LHCN-M2 (cell line): ENCODE measurements around the gene TIMM50. TPM values are rescaled to one million over a fixed set of nuclear protein-coding genes. Genes with fewer than 3 reads are reported as not detected.

Experiments used
- DNase-seq: peaks from one replicate; pipeline ENCODE4 v3.0.0-alpha.2; 2012; ENCODE audit warnings: low read depth
- total RNA-seq: library from RNA; depleted of rRNA; stranded (reverse); fragments of >200 nt; gene quantifications from 2 replicates; pipeline ENCODE4 v1.2.3, GENCODE V29; 2014

Gene TIMM50
- total RNA-seq, 1 experiment from 2014 or later: 99.1 TPM

DNA sequence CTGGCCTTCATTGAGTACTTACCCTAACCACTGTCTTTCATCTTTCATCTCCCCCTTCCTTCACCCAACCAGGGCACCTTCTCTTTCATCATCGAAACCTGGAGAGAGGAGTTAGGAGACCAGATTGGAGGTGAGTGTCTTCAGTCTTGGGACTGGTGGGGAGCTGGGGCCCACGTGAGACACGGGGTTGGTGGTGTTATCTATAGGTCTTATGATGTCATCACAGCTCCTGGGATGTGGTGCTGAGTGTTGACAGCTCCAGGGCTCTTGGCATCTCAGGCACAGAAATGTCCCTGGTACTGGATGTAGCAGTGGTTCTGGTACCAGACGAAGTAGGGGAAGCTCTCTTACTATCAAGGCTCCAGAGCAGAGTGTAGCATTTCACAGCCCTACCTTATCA lies 19.9 kb downstream of the TIMM50 start:
- DNase-seq: no peak

DNA sequence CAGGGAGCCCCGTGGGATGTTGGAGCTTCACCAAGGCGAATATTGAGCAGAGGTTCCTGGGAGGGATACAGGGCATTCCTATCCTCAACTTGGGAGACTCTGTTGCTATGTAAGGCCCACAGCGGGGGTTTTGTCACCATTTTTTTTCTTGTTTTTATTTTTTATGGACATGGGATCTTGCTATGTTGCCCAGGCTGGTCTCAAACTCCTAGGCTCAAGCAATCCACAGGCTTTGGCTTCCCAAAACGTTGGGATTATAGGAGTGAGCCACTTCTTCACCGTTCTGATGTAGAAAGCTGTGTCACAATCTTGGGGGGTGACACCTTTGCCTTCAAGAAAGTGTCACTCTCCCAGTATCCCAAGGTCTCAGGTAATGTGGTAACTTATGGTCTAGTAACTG lies 20.7 kb downstream of the TIMM50 start:
- DNase-seq: no peak

DNA sequence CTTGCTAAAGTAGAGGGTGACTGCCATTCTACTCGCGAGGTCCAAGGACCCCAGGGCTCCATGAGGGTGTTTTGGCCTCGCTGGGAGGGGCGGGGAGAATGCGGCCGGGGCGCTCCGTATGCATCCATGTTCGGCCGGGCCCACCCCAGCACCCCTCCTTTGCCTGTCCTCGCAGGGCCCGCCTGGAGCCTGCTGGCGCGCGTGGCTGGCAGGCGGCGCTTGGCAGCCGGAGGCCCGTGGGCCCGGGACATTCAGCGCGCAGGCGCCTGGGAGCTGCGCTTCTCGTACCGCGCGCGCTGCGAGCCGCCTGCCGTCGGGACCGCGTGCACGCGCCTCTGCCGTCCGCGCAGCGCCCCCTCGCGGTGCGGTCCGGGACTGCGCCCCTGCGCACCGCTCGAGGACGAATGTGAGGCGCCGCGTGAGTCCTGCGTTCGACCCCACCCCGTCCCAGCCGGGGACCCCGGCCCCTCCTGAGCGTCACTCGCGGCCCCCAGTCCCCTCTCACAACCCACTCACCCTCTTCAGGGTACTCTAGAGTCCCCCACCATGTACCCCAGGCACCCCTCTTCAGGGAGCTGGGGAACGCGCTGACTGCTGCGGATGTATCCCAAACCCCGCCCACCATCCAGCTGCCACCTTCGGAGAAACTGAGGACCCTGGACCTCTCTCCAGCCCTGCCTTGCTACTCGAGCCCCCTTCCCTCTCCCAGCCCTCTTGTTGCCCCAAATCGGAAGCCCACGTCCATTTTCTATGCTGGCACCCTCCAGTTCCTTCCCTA lies 22.2 kb downstream of the TIMM50 start:
- DNase-seq: peak; percentile 49

DNA sequence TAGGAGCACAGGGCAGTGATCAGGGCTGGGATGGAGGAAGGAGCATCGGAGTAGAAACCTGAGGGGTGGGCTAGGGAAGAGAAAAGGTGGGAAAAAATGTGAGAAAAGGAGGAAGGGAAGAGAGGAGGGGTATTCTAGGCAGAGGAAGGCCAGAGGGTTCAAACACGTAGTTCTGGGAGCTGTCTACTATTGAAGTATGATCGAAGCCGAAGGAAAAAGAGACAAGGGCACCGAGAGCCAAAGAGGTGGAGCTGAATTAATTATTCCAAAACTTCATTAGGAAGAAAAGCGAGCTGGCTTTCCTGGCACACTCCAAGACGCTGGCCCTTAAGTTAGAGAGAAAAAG lies 25.9 kb downstream of the TIMM50 start:
- DNase-seq: no peak

DNA sequence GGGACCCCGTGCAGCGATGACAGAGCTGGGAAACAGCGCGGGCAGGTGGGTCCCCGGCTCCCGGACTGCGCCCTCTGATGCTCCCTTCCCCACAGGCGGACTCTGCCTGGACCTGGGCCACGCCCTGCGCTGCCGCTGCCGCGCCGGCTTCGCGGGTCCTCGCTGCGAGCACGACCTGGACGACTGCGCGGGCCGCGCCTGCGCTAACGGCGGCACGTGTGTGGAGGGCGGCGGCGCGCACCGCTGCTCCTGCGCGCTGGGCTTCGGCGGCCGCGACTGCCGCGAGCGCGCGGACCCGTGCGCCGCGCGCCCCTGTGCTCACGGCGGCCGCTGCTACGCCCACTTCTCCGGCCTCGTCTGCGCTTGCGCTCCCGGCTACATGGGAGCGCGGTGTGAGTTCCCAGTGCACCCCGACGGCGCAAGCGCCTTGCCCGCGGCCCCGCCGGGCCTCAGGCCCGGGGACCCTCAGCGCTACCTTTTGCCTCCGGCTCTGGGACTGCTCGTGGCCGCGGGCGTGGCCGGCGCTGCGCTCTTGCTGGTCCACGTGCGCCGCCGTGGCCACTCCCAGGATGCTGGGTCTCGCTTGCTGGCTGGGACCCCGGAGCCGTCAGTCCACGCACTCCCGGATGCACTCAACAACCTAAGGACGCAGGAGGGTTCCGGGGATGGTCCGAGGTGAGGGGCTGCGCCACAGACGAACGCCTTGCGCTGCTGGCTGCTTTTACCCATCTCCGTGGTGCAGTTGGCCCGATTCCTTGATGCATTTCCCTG lies 26.5 kb downstream of the TIMM50 start:
- peak; percentile 55 for DNase-seq

DNA sequence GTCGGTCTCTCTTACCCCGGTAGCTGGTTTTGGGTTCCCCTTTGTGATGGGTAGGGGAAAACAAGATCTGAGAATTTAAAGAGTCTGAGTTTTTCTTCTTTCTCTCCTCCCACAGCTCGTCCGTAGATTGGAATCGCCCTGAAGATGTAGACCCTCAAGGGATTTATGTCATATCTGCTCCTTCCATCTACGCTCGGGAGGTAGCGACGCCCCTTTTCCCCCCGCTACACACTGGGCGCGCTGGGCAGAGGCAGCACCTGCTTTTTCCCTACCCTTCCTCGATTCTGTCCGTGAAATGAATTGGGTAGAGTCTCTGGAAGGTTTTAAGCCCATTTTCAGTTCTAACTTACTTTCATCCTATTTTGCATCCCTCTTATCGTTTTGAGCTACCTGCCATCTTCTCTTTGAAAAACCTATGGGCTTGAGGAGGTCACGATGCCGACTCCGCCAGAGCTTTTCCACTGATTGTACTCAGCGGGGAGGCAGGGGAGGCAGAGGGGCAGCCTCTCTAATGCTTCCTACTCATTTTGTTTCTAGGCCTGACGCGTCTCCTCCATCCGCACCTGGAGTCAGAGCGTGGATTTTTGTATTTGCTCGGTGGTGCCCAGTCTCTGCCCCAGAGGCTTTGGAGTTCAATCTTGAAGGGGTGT lies 27.2 kb downstream of the TIMM50 start:
- DNase-seq: no peak

DNA sequence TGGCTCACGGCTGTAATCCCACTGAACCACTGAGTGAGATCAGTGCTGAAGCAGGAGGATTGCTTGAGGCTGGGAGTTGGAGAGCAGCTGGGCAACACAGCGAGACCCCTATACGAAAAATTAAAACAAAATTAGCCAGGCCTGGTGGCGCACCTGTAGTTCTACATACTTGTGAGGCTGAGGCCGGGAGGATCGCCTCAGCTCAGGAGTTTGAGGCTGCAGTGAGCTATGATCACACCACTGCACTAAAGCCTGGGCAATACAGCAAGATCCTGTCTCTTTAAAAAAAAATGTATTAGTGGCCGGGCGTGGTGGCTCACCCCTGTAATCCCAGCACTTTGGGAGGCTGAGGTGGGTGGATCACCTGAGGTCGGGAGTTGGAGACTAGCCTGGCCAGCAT lies 28.0 kb downstream of the TIMM50 start:
- no peak for DNase-seq

DNA sequence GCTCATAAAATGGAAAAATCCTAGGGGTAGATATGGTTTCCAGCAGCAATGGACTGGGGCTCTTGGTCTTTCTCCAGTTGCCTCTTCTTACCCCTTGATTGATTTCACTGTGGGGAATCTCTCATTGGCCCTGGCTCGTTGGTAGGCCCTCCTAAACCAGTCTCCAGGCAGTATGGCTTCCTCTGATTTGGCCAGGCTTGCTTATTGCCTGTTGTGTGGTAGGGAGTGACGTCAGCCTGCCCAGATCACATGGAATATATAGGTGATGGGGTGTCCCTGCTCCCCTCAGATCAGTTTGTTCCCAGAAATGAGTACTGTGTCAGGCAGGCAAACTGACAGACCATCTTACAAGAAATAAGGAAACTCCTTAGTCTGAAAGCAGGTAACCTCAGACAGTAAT lies 28.6 kb downstream of the TIMM50 start:
- DNase-seq: no peak

DNA sequence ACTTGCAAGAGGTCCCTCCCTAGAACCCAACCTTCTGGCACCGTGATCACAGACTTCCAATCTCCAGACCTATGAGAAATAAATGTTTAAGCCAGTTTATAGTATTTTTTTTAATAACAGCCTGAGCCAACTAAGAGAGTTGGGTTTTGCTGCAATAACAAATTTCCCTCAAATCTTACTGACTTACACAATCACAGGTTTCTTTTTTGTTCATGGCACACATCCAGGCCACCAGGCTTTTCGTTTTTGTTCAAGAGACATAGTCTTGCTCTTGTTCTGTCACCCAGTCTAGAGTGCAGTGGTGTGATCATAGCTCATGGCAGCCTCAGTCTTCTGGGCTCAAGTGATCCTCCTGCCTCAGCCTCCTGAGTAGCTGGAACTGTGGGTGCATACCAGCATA lies 32.4 kb downstream of the TIMM50 start:
- DNase-seq: no peak

DNA sequence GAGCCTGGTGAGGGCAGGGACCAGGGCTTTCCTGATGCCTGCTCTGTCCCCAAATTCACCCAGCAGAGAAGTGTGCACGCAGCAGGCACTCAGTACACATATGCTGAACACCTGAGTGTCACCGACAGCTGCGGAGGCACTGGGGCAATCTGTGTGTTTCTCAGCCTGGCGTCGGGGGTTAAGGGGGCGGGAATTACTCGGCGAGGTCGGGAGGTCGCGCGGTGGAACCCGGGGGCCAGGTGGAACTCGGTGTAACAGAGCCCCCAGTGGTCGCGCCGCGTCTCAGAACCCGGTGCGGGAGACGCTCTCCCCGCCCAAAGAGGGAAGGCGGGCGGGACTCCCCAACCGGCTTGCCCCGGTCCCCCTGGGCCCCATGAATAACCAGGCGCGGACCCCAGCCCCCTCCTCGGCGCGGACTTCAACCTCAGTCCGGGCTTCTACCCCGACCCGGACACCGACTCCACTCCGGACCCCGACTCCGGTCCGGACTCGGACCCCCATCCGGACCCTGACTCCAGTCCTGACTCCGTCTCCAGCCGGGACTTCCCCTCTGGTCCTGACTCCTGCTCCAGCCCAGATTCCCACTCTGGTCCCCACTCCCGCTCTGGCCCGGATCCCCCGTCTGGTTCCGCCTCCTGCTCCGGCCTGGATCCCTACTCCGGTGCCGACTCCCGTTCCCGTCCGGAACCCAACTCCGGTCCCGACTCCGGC lies 34.4 kb downstream of the TIMM50 start, which contains the start of gene SELENOV:
TSS of gene SELENOV (plus strand) at position 300 of the 711 bp plus-strand sequence. CDS start at position 374, 74 bp downstream.
- DNase-seq: no peak

DNA sequence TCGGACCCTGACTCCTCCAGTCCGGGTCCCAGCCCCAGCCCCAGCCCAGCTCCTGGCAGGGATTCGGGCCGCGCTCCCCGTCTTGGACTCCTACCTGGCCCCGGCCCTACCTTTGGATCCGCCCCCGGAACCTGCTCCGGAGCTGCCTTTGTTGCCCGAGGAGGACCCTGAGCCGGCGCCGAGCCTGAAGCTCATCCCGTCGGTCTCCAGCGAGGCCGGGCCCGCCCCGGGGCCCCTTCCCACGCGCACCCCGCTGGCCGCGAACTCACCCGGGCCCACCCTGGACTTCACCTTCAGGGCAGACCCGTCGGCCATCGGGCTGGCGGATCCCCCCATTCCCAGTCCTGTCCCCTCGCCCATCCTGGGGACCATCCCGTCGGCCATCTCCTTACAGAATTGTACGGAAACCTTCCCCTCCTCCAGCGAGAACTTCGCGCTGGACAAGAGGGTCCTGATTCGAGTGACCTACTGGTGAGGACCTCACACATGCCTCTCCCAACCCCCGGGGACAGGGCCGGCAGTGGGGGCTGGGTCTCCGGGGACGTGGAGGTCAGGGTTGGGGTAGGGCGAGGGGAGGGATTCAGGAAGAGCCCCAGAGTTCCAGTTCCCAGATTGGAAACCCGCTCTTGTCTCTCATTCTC lies 35.0 kb downstream of the TIMM50 start:
- no peak for DNase-seq

DNA sequence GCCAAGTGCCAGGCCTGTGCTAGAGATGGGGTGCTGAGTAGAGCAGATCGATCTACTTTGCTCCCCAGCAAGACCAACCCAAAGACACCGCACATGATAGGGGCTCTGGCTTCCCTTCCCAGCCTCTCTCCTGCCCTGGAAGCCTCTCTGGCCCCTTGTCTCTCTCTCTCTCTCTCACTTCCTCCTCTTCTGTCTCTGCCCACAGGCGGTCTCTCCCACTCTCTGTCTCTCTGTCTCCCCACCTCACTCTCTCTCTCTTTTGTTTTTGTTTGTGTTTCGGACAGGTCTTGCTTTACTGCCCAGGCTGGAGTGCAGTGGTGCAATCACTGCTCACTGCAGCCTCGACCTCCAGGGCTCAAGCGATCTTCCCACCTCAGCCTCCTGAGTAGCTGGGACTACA lies 35.6 kb downstream of the TIMM50 start:
- DNase-seq: no peak

DNA sequence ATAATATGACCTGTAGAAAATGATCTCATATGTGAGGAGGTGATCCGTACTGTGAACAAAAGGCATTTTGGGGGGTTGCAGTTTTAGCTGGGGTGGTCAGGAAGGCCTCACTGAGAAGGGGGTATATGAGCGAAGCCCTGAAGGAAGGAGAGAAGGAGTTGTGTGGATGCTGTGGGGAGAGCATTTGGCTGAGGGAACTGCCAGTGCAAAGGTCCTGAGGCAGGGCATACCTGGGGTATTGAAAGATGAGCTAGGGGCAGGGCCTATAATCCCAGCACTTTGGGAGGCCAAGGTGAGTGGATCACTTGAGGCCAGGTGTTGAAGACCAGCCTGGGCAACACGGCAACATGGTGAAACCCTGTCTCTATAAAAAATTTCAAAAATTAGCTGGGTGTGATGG lies 36.8 kb downstream of the TIMM50 start:
- DNase-seq: no peak

DNA sequence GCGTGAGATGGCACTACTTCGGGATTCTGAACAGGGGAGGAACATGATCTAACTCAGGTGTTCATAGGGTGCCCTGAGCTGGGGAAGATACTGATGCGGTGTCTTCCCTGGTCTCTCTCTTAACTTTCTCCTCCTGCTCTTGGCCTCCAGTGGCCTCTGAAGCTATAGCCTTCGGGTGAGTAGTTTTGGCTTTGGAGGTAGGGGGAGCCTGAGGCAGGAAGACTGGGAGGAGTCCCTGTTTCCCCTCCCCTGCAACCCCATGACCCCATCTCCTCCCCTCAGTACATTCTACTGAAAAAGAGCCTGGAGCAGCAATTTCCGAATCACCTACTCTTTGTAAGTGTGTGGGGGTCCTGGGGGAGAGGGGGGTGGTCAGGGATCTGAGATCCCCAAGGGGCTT lies 37.8 kb downstream of the TIMM50 start:
- no peak for DNase-seq

DNA sequence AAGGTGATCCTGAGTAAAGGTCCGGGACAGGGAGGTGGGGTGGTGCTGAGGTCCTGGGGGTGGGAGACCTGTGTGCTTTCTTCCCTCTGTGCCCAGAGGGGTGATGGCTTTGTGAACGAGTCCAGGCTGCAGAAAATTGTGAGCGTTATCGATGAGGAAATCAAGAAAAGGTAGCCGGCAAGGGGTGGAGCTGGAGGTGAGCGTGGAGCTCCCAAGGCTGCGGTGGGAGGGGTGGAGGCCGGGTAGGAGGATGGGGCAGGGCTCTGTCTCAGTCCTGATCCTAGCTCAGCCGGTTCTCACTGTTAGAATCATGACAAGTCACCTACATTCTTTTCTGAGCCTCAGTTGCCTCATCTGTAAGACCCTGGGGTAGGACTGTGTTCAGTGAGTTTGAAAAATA lies 38.3 kb downstream of the TIMM50 start:
- DNase-seq: no peak

DNA sequence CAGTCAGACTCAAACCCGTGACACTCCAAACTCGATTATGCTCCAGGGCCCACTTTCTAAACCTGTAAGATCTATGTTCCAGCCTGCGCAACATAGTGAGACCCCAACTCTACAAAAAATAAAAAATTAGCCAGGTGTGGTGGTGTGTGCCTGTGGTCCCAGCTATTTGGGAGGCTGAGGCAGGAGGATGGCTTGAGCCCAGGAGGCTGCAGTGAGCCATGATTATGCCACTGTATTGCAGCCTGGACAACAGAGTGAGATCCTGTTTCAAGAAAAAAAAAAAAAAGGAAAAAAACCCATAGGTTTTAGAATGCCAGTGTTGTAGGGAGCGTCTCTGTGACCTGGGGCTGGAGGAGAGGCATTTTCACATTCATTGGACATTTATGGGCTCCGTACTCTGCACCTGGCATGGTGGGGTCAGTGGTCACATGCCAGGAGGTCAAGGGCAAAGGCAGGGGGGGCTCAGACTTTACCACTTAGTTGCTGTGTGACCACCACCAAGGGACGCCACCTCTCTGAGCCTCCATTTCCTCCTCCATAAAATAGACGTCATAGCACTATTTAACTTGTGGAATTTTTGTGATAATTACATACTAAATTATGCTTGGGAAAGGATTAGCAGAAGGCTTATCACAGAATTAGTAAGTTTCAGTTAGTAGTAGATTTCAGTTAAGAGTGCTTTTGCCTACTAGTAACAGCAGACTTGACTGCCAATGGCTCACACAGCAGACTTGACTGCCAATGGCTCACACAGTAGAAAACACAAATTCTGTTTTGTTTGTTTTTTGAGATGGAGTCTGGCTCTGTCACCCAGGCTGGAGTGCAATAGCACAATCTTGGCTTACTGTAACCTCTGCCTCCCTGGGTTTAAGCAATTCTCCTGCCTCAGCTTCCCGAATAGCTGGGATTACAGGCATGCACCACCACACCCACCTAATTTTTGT lies 40.2 kb downstream of the TIMM50 start:
- no peak for DNase-seq

DNA sequence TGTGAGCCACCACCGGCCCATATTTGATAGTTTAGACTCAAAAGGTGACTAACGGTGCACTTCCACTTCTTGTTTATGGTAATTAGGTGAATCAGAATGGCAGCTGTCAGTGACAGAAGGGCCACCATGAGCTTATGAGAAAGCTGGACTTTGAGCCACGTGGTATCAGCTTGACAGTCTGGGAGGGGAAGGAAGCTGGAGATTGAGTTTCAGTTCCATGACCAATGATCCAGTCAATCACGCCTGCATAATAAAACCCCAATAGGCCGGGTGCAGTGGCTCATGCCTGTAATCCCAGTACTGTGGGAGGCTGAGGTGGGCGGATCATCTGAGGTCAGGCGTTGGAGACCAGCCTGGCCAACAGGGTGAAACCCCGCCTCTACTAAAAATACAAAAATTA lies 43.9 kb downstream of the TIMM50 start:
- peak; percentile 7 for DNase-seq

DNA sequence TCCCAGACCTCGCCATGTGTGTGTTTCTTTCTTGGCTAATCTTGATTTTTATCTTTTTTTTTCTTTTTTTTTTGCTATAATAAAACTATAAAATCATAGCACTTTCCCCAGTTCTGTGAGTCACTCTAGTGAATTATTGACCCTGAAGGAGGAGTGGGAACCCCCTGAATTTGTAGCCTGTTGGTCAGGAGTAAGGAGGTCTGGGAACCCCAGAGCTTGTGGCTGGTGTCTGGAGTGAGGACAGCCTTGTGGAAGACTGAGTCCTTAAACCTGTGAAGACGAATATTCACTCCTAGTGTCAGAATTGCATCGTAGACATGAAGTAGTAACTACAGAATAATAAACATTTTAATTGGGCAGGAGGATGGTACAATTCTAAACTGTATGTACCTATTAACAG lies 44.6 kb downstream of the TIMM50 start:
- no peak for DNase-seq

DNA sequence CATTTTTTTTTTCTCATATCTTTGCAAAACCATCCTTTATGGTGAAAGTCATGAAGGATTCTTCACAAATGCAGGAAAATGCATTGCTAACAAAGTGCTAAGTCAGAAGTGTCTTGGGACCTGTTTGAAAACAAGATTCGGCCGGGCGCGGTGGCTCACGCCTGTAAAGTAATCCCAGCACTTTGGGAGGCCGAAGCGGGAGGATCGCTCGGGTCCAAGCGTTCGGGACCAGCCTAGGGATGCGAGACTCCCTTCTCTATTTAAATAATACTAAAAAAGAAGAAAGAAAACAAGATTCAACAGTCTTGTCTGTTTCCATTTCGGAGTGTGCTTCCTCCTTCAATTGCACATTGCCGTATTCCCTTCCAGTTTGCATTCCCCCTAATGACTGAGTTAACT lies 51.2 kb downstream of the TIMM50 start:
- no peak for DNase-seq
